Heart left ventricle (tissue), 13 donors: ENCODE results near the gene PTPRN2.

Source experiments
- POLR2A ChIP-seq, 2 donors: fragments of 450-650 bp; IDR thresholded peaks; one replicate each; pipeline ENCODE4 v1.6.1; 2017; ENCODE audit warnings: antibody characterized with exemption in 2 of 2, mild to moderate bottlenecking in 2 of 2, moderate library complexity in 2 of 2
- TF ChIP-seq, protein P1 (sequence below), 12 donors: fragments of 200-600 bp; sonication (generic) in 4 of 12; IDR thresholded peaks; one replicate each; pipeline versions ENCODE4 v1.5.0 to v1.8.0; 2018 to 2022; ENCODE audit warnings: antibody characterized with exemption in 12 of 12, mild to moderate bottlenecking in 5 of 12
- donor health status: ischemic (EF 13 %, LVEDD 7.1; RV severe dilation, severe dysfunction).
- donor health status: DM: no; HTN: yes; CAD: no.
- donor health status: DM: no; HTN: no; CAD: no.
- donor health status: ischemic (EF 25% LVEDD 6.9; RV normal size, moderate dysfunction).
- donor health status: ischemic (EF 25% LVEDD 5.7; RV mildly dilated, moderate dysfunction).
- donor health status: ischemic (EF 35%, LVEDD 5.7; RV mildly dilated, moderate dysfunction).
- donor health status: nonischemic (EF 11% LVEDD 7.7; RV severe dilation, severe dysfunction).
- donor health status: DM: yes; HTN: yes; CAD: no.
- donor health status: PGD.
- donor health status: ischemic (EF 29% LVEDD 5.4; RV normal size, mild dysfunction).
- donor health status: nonischemic (EF 23%, LVEDD 6.1; RV moderate dilation, normal function).

DNA sequence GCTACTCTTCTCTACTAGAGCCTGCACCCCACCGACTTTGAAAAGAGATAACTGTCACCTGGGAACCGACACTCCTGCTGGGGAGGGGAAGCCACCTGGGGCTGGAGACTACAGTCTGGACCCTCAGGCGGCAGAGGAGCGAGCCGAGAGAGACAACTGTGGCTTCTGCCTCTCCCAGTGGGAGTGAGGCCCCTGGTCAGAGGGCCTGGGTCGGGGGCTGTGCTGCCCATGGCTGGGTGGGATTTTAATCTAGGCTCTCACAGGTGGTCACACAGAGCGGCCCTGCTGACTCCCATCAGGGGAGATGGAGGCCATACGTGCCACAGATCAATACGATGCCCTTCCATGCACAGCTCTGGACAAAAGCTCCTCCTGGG lies 878.7 kb downstream of the PTPRN2 start:
- TF ChIP-seq, protein P1, sequence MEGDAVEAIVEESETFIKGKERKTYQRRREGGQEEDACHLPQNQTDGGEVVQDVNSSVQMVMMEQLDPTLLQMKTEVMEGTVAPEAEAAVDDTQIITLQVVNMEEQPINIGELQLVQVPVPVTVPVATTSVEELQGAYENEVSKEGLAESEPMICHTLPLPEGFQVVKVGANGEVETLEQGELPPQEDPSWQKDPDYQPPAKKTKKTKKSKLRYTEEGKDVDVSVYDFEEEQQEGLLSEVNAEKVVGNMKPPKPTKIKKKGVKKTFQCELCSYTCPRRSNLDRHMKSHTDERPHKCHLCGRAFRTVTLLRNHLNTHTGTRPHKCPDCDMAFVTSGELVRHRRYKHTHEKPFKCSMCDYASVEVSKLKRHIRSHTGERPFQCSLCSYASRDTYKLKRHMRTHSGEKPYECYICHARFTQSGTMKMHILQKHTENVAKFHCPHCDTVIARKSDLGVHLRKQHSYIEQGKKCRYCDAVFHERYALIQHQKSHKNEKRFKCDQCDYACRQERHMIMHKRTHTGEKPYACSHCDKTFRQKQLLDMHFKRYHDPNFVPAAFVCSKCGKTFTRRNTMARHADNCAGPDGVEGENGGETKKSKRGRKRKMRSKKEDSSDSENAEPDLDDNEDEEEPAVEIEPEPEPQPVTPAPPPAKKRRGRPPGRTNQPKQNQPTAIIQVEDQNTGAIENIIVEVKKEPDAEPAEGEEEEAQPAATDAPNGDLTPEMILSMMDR (IDR thresholded peaks at IDR 0.05), result no peak
- no peak for TF ChIP-seq POLR2A (IDR thresholded peaks at IDR 0.05)
